T47D (cell line): Measurements from ENCODE around the gene HYAL1.

ENCODE experiments used
- DNase-seq, 2 experiments: peaks; one replicate each; pipeline versions ENCODE4 v3.0.0 to v3.0.0-alpha.2; 2011 to 2012; ENCODE audit warnings: low read depth in 1 of 2, low spot score in 1 of 2
- JUND ChIP-seq: IDR thresholded peaks from 2 replicates; pipeline ENCODE4 v1.6.1; 2012; ENCODE audit warnings: low read depth
- in situ Hi-C: cut with HindIII; loops from 2 replicates; pipeline ENCODE4 v1.10.0; 2016; ENCODE audit warnings: low sequenced_read_pairs, low pct_unique_long_range_greater_than_20kb

Gene HYAL1

DNA sequence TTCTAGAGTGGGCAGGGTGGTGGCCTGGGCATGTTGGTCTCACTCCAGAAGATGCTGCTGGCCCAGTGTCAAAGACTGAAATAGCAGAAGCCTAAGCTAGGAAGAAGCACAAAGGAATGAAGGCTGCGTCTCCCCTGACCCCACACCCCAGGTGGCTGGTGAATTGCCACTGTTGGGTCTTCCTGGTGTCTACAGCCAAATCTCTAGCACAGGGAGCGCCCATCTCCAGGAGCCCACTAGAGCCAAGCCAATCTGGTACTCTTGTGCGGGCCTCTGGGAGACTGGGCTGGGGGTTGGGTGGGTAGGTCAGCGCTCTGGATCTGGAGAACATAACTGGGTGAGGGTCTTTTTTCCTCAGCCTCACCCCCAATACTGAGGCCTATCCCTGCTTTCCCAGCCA lies 23.8 kb upstream of the HYAL1 start:
- in situ Hi-C loops: no loop called here
- TF ChIP-seq JUND: no peak
- no peak for DNase-seq

DNA sequence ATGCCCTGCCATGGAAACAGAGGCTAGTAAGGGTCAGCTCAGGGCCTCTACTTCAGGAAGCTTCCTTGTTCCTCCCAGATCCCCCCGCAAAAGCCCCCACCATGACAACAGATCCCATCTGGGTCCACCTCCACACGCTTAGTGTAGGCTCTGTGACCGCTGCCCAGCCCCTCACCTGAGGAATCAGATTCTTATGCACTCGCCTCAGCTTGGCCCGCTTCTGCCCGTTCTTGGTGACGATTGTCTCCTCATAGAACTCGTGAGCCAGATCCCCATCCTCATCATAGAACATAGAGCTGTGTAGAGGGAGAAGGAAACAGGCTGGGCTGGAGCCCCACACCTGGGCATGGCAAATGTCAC lies 22.8 kb upstream of the HYAL1 start:
- DNase-seq: no peak
- in situ Hi-C loops: no loop called here
- TF ChIP-seq JUND: no peak

DNA sequence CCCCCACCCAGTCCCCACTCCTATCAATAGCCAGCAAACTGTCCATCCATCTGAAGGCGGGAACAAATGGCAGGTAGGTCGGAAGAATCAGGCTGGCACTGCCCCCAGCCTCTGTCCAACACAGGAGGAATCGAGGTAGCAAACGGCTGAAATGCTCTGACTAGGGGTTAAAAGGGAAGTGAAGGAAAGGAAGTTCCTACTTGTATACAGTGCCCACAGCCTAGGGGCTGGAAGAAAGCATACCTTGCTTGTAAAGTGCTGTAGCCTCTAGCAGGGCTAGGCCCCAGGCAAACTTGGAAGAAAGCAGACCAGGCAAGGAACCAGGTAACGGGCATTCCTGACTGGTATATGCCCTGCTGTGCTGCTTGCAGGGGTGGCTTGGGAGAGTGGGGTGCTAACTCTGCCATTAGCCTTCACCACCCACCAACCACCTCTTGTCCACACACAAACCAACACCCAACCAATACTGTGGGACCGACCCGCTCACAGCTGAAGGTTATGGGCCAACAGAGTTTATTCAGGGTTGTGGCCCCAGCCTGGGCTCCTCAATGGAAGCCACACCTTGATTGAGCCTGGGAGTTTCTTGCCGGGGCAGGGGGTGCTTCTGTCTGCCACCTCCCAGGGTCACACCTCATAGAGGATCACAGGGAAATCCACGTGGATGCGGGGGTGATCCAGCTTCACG lies 22.3 kb upstream of the HYAL1 start:
- in situ Hi-C loops: no loop called here
- DNase-seq: no peak

DNA sequence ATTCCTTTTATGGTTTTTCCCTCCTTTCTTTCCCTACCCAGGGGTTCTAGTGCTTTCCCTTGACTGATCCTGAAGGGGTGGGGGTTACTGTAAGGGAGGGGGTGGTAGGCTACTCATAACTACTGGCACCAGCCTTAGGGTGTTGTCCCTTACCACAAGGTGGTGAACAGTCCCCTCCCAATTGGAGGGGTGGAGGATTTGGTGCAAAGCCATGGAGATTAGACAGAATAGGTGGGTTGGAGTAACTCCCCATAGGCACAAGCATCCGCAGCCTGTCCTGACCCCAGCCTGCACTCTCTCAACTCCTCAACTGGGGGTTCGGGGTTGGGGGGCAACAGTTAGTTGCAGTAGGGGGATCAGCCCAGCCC lies 21.7 kb upstream of the HYAL1 start:
- DNase-seq: no peak
- in situ Hi-C loops: no loop called here
- TF ChIP-seq JUND: no peak

More for the DNA sequence above, 22.3 kb upstream of the HYAL1 start:
- no peak for TF ChIP-seq JUND

DNA sequence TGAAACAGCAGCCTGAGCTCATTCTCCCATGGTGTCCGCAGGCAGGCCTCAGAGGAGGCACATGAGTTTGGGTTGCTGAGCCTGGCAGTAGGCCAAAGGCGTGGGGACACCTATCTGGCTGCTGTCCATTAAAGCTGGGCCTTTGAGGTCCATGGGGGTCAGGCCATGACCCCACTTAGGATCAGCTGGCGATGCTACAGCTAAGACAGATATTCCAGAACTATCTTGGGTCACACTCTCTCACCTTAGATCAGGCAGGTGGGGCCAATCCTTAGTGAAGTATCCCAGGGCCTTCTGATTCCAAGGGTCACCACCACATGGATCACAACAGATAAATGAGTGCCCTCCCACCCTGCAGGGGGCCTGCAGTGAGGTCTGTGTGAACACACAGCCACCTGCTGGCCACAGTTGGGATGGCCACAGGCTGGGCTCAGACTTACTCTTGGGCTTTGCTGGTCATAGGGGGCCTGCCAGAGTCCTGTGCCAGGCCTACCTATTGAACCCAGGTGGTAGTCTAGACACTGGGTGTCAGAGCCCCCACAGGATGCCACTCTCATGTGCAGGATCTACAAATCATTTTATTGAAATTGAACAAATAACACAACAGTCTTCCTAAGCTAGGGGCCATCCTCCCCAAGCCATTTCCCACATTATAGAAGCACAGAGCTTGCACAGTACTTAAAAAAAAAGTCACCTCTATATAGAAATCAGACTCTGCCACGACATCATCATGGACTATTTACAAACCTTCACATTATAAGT lies 21.2 kb upstream of the HYAL1 start:
- in situ Hi-C loops: no loop called here
- TF ChIP-seq JUND: no peak
- DNase-seq: peak; percentile 54 to 69

DNA sequence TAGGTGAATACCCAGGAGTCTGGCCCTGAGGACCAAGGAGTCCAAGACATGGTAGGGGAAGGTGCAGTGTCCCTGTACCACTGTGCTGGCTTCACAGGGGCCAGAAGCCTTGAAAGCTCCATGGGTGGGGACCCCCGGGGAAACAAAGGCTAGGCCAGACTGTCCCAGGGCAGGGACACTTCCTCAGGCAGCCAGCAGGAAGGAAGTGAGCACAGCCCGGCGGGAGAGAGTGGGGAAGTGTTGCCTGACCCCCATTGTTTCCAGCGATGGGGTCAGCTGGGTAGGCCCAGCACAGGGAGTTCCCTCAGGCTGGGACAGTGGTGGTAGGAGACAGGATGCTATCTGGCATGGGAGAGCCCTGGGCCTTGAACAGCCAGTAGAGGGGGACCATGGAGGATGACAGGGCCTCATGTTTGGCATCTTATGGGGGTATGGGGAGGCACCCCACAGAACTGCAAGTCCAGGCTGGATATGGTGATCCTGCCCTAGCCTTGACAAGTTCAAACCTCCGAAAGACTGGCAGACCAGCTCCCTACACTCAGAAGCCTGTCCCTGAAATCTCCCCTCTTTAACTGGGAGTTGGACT lies 20.3 kb upstream of the HYAL1 start:
- no peak for TF ChIP-seq JUND
- in situ Hi-C loops: no loop called here
- DNase-seq: no peak

DNA sequence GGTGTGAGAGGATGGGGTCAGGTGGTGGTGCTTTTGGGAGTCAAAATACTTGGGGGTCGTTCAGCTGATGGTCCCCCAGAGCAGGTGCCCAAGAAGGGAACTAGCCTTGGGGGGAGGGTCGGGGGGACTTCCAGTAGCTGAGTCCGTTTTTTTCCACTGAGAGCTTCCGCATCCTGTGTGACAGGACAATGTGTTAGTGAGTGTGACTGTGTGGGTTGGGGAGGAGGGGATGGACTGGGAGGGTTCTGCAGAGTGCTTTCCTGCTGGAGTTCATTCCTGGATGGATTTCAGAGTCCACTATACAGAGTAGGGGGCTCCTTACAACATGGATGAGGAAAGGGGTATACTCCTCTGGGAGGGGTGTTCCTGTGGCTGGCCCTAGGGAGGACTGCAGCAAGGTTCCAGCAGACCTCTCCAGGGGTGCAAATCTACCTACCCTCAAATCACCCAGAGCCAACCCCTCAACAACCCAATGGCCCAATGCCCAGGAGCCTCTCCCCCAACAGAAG lies 19.8 kb upstream of the HYAL1 start:
- DNase-seq: no peak
- TF ChIP-seq JUND: no peak
- in situ Hi-C loops: no loop called here

DNA sequence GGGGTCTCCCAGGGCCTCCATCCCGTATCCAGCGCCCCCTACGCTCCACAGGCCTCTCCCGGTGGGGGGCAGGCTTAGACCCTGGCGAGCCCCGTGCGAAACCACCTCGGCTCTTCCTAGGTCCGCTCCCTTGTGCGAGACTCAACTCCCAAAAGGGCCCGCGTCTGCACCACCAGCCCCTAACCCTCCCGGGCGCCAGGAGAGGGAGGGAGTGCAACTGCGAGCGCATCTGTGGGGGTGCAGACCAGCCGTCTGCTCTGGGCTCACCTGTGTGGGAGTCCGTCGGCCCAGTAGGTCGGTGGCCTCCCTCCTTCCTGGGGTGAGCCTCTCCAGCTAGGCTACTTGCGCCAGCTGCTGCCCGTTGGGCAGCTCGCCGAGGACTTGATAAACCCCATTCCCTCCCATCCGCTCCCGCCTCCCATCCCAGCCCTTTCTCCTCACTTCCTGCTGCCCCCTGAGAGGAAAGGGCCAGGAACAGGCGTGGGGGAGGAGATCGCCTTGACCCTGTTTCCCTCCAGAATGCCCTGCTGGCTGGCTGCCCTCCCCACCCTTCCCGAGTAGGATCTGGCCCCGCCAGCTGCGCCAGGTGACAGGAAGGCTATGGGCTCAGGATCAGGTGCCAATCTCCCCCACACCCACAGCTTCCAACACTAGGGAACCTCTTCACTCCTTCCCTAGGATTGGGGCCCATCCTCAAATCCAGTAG lies 19.2 kb upstream of the HYAL1 start, which contains the start of gene HYAL2:
Gene HYAL2 (minus strand): TSS at position 360 of the 706 bp plus-strand sequence. CDS start 2,256 bp downstream, outside the sequence.
- in situ Hi-C loops: no loop called here
- no peak for DNase-seq
- no peak for TF ChIP-seq JUND

DNA sequence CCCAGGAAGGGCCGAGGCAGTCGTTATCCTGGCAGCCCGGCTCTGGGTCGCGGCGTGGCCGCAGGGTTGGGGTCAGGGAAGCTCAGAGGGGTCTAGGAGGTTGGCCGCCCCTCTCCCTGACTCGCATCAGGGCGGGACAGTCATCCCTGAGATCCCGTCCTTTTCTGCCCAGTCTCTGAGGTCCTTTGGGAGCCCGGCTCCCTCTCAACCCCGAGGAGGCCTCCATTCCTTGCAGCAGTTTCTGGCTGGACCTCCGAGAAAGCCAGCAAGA lies 18.7 kb upstream of the HYAL1 start:
- no peak for DNase-seq
- in situ Hi-C loops: no loop called here
- no peak for TF ChIP-seq JUND

DNA sequence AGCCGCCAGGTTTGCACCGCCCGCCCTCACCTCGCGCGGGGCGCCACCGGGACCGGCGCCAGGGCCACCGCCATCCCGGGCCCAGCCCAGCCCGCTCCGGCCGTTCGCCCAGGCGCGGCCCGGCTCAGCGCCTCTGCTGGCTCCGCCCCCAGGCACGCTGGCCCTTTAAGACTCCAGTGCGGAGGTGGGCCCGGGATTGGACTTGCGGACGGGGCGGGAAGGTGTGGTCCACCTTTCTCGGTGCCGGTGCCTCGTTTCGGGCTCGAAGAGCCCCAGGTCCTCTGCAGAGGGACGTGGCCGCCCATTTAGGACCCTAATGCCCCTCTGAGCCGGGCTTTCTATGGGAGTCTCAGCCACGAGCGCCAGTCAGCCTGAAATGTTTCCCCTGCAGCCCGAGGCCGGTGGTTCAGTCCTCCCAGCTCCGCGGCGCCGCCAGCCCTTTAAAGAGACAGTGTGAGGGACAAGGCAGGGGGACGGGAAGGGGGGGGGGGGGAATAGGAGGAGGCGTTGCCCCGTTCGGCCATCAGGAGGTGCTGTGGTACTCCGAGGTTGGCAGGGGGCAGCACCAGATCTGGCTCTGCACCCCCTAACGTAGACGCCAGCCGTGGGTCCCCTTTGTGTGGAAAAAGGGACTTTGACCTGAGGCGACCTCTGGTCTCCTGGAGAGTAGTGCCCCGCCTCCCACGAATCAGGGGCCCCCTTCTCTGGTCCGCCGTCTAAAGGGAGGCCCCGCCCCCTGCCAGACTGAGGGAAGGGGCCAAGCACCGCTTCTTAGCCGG lies 18.2 kb upstream of the HYAL1 start:
- in situ Hi-C loops: no loop called here
- peak; percentile 80 to 91 for DNase-seq
- TF ChIP-seq JUND: no peak

DNA sequence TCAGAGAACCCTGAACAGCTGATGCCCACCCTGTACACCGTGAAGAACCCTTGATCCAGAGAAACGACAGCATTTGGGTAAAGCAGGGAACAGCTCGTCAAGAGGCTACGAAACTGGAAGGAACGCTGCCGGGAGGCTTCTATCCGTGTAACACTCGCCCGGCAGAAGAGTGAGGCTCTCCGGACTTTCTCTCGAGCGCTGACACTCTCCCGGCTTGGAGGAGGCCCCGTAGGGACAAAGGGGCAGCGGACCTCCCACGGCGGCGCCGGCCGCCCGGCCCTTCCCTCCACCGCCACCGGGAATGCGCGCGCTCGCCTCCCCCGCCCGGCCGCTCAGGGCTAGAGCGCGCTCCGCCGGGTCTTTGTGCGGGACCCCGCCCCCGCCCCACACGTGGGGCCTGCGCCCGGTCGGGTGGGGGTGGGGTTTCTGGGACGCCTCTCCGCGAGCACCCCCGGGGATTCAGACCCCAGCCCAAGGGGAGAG lies 17.5 kb upstream of the HYAL1 start:
- DNase-seq: peak in 1 of 2 experiments; percentile 76
- TF ChIP-seq JUND: no peak
- in situ Hi-C loops: no loop called here
